Fibroblast of skin of right quadriceps (primary cell): Measurements from ENCODE around the gene WFDC10A.
"Not testable (repeated sequence)": the region's sequence is repeated elsewhere in the genome, so short reads cannot be mapped to it uniquely, and the experiment has no call there.

Source experiments
- DNase-seq: peaks from one replicate; pipeline ENCODE4 v3.0.0-alpha.2; 2013

WFDC10A gene

GRCh38 chr20:45629496-45630100 is at the start of gene WFDC10A:
WFDC10A (plus strand) TSS chr20:45629739; CDS start chr20:45629814, 75 bp downstream.
- peak; percentile 50 for DNase-seq

GRCh38 chr20:45581702-45582101 is 47.8 kb upstream of the WFDC10A start:
- DNase-seq = no peak

GRCh38 chr20:45583502-45583901 is 46.0 kb upstream of the WFDC10A start:
- DNase-seq = no peak

GRCh38 chr20:45584294-45584693 is 45.2 kb upstream of the WFDC10A start:
- DNase-seq = not testable (repeated sequence)

GRCh38 chr20:45585986-45586385 is 43.6 kb upstream of the WFDC10A start:
- DNase-seq = not testable (repeated sequence)

- DNase-seq = no peak
Measured at GRCh38 chr20:45588800-45589199, 40.7 kb upstream of the WFDC10A start.

GRCh38 chr20:45589725-45590124 is 39.8 kb upstream of the WFDC10A start:
- DNase-seq = no peak

GRCh38 chr20:45592574-45593189 is 36.9 kb upstream of the WFDC10A start:
- DNase-seq = peak; percentile 64

- DNase-seq = no peak
Measured at GRCh38 chr20:45593498-45593897, 36.0 kb upstream of the WFDC10A start.

- DNase-seq = no peak
Measured at GRCh38 chr20:45595235-45595634, 34.3 kb upstream of the WFDC10A start.

- DNase-seq = no peak
Measured at GRCh38 chr20:45607810-45608209, 21.7 kb upstream of the WFDC10A start.

- peak; percentile 93 for DNase-seq
Measured at GRCh38 chr20:45611054-45611453, 18.5 kb upstream of the WFDC10A start.

- no peak for DNase-seq
Measured at GRCh38 chr20:45612314-45612713, 17.2 kb upstream of the WFDC10A start.

- no peak for DNase-seq
Measured at GRCh38 chr20:45617591-45617990, 11.9 kb upstream of the WFDC10A start.

GRCh38 chr20:45621593-45621992 is 7.9 kb upstream of the WFDC10A start:
- no peak for DNase-seq

GRCh38 chr20:45626540-45626939 is 3.0 kb upstream of the WFDC10A start:
- no peak for DNase-seq

- peak; percentile 14 for DNase-seq
Measured at GRCh38 chr20:45630371-45630770, 832 bp downstream of the WFDC10A start.

GRCh38 chr20:45631184-45631583 is 1.6 kb downstream of the WFDC10A start, which contains the start of gene WFDC9:
WFDC9 (minus strand) TSS chr20:45631284; CDS start chr20:45610181, 21,103 bp downstream.
- no peak for DNase-seq

GRCh38 chr20:45636513-45636912 is 7.0 kb downstream of the WFDC10A start:
- DNase-seq = no peak

GRCh38 chr20:45639687-45640086 is 10.1 kb downstream of the WFDC10A start:
- no peak for DNase-seq

GRCh38 chr20:45641076-45641475 is 11.5 kb downstream of the WFDC10A start:
- DNase-seq = not testable (repeated sequence)

- DNase-seq = not testable (repeated sequence)
Measured at GRCh38 chr20:45645869-45646268, 16.3 kb downstream of the WFDC10A start.

- no peak for DNase-seq
Measured at GRCh38 chr20:45646875-45647274, 17.3 kb downstream of the WFDC10A start.

- no peak for DNase-seq
Measured at GRCh38 chr20:45647441-45648050, 18.0 kb downstream of the WFDC10A start.
